Activated CD4-positive, alpha-beta T cell treated with anti-CD3 and anti-CD28 coated beads, Interleukin-2, amount 10 ng/mL, durations not matched to agents 24 days and 14 days (primary cell): ENCODE data around the gene STIM1. TPM values are rescaled to one million over a fixed set of nuclear protein-coding genes. Genes with fewer than 3 reads are reported as not detected.
A peak's percentile ranks its signal among the peaks of the same experiment; 100 is the strongest.

Experiments used
- DNase-seq: peaks from one replicate; pipeline ENCODE4 v3.0.0; 2022
- H3K27ac Mint-ChIP-seq: one replicate; pipeline ENCODE4 v1.8.0; 2022; ENCODE audit warnings: mild to moderate bottlenecking, mixed read lengths
- H3K27me3 Mint-ChIP-seq: one replicate; pipeline ENCODE4 v1.8.0; 2022; ENCODE audit warnings: mixed read lengths
- H3K36me3 Mint-ChIP-seq: one replicate; pipeline ENCODE4 v1.8.0; 2022; ENCODE audit warnings: low read depth, mild to moderate bottlenecking, mixed read lengths
- H3K4me1 Mint-ChIP-seq: one replicate; pipeline ENCODE4 v1.8.0; 2021; ENCODE audit warnings: mixed read lengths
- H3K4me3 Mint-ChIP-seq: one replicate; pipeline ENCODE4 v1.8.0; 2022; ENCODE audit warnings: mild to moderate bottlenecking, moderate library complexity, mixed read lengths
- H3K9me3 Mint-ChIP-seq: one replicate; pipeline ENCODE4 v1.8.0; 2021; ENCODE audit warnings: mixed read lengths
- intact Hi-C: fragments of 100-400 bp; cut with micrococcal nuclease; formaldehyde crosslinking; loops from one replicate; pipeline ENCODE4 v1.15.1; 2023
- total RNA-seq: library from RNA; stranded (reverse); gene quantifications from 2 replicates; pipeline ENCODE4 v1.2.3, GENCODE V29; 2022

The STIM1 gene
- total RNA-seq, 1 donor from 2014 or later, result 63.4 TPM

- intact Hi-C loops, result loop anchor here (1.0 kb wide), 1 partner anchor 9 kb away; no protein-coding TSS in a partner anchor
- H3K27ac Mint-ChIP-seq, result peak overlapping the region; percentile 87
- peak overlapping the region; percentile 55 for H3K4me3 Mint-ChIP-seq
Observed at GRCh38 chr11:3867209-3868091, 12.0 kb downstream of the STIM1 start.

GRCh38 chr11:3873712-3874349, 18.4 kb downstream of the STIM1 start:
- Mint-ChIP-seq H3K4me3 (no peak overlapping the region), H3K27ac (no peak overlapping the region), H3K4me1 (peaks cover 55% of the 10 kb centered on the region), H3K9me3 (no peaks in the 10 kb centered on the region), H3K27me3 (no peaks in the 10 kb centered on the region), H3K36me3 (peaks cover 20% of the 10 kb centered on the region)
- intact Hi-C loops, result no loop called here
- DNase-seq, result no peak

More at GRCh38 chr11:3867209-3868091, 12.0 kb downstream of the STIM1 start:
- peaks cover 67% of the 10 kb centered on the region for H3K4me1 Mint-ChIP-seq
- no peaks in the 10 kb centered on the region for H3K27me3 Mint-ChIP-seq
- peak; percentile 66 for DNase-seq
- peaks cover 23% of the 10 kb centered on the region for H3K36me3 Mint-ChIP-seq
- H3K9me3 Mint-ChIP-seq, result no peaks in the 10 kb centered on the region

GRCh38 chr11:3876613-3877012, 21.1 kb downstream of the STIM1 start:
- Mint-ChIP-seq H3K4me1 (peaks cover 59% of the 10 kb centered on the region), H3K27ac (no peak overlapping the region), H3K27me3 (no peaks in the 10 kb centered on the region), H3K4me3 (no peak overlapping the region), H3K9me3 (no peaks in the 10 kb centered on the region), H3K36me3 (peaks cover 14% of the 10 kb centered on the region)
- no peak for DNase-seq
- intact Hi-C loops, result loop anchor here (1.0 kb wide), 1 partner anchor 9 kb away; no protein-coding TSS in a partner anchor

GRCh38 chr11:3877364-3878257, 22.1 kb downstream of the STIM1 start:
- Mint-ChIP-seq H3K27ac (peak overlapping the region; percentile 34), H3K27me3 (no peaks in the 10 kb centered on the region), H3K9me3 (no peaks in the 10 kb centered on the region), H3K36me3 (peaks cover 13% of the 10 kb centered on the region), H3K4me3 (no peak overlapping the region), H3K4me1 (peaks cover 55% of the 10 kb centered on the region)
- intact Hi-C loops, result no loop called here
- DNase-seq, result no peak

GRCh38 chr11:3878258-3878584, 22.8 kb downstream of the STIM1 start:
- Mint-ChIP-seq H3K27me3 (no peaks in the 10 kb centered on the region), H3K36me3 (peaks cover 10% of the 10 kb centered on the region), H3K9me3 (no peaks in the 10 kb centered on the region), H3K4me1 (peaks cover 58% of the 10 kb centered on the region), H3K4me3 (no peak overlapping the region), H3K27ac (no peak overlapping the region)
- intact Hi-C loops, result no loop called here
- no peak for DNase-seq

- H3K27ac Mint-ChIP-seq, result peak overlapping the region; percentile 46
- intact Hi-C loops, result no loop called here
- DNase-seq, result no peak
- H3K4me1 Mint-ChIP-seq, result peaks cover 57% of the 10 kb centered on the region
- peak overlapping the region; percentile 11 for H3K4me3 Mint-ChIP-seq
- H3K36me3 Mint-ChIP-seq, result peaks cover 6% of the 10 kb centered on the region
- no peaks in the 10 kb centered on the region for H3K9me3 Mint-ChIP-seq
- no peaks in the 10 kb centered on the region for H3K27me3 Mint-ChIP-seq
Observed at GRCh38 chr11:3879216-3879966, 23.9 kb downstream of the STIM1 start.

- Mint-ChIP-seq H3K9me3 (no peaks in the 10 kb centered on the region), H3K27me3 (no peaks in the 10 kb centered on the region), H3K4me1 (peaks cover 53% of the 10 kb centered on the region), H3K4me3 (no peak overlapping the region), H3K27ac (peak overlapping the region; percentile 46), H3K36me3 (peaks cover 6% of the 10 kb centered on the region)
- no peak for DNase-seq
- intact Hi-C loops, result no loop called here
Observed at GRCh38 chr11:3879967-3880542, 24.6 kb downstream of the STIM1 start.

GRCh38 chr11:3880724-3881123, 25.3 kb downstream of the STIM1 start:
- intact Hi-C loops, result no loop called here
- Mint-ChIP-seq H3K4me3 (no peak overlapping the region), H3K27ac (peak overlapping the region; percentile 52), H3K9me3 (no peaks in the 10 kb centered on the region), H3K4me1 (peaks cover 51% of the 10 kb centered on the region), H3K36me3 (peaks cover 6% of the 10 kb centered on the region), H3K27me3 (no peaks in the 10 kb centered on the region)
- DNase-seq, result no peak

- intact Hi-C loops, result no loop called here
- no peaks in the 10 kb centered on the region for H3K27me3 Mint-ChIP-seq
- no peak overlapping the region for H3K4me3 Mint-ChIP-seq
- H3K36me3 Mint-ChIP-seq, result peaks cover 6% of the 10 kb centered on the region
- peaks cover 45% of the 10 kb centered on the region for H3K4me1 Mint-ChIP-seq
- no peaks in the 10 kb centered on the region for H3K9me3 Mint-ChIP-seq
- DNase-seq, result no peak
- H3K27ac Mint-ChIP-seq, result no peak overlapping the region
Observed at GRCh38 chr11:3882655-3883054, 27.2 kb downstream of the STIM1 start.

GRCh38 chr11:3885855-3886254, 30.4 kb downstream of the STIM1 start:
- no peak for DNase-seq
- intact Hi-C loops, result no loop called here
- Mint-ChIP-seq H3K4me3 (no peak overlapping the region), H3K4me1 (peaks cover 31% of the 10 kb centered on the region), H3K27ac (no peak overlapping the region), H3K9me3 (no peaks in the 10 kb centered on the region), H3K36me3 (peaks cover 3% of the 10 kb centered on the region), H3K27me3 (no peaks in the 10 kb centered on the region)

- Mint-ChIP-seq H3K4me3 (no peak overlapping the region), H3K27ac (no peak overlapping the region), H3K4me1 (peaks cover 31% of the 10 kb centered on the region), H3K27me3 (no peaks in the 10 kb centered on the region), H3K36me3 (peaks cover 5% of the 10 kb centered on the region), H3K9me3 (no peaks in the 10 kb centered on the region)
- DNase-seq, result no peak
- intact Hi-C loops, result no loop called here
Observed at GRCh38 chr11:3886985-3887384, 31.5 kb downstream of the STIM1 start.

GRCh38 chr11:3888876-3889275, 33.4 kb downstream of the STIM1 start:
- H3K4me1 Mint-ChIP-seq, result peaks cover 38% of the 10 kb centered on the region

GRCh38 chr11:3890014-3890413, 34.5 kb downstream of the STIM1 start:
- no peak overlapping the region for H3K27ac Mint-ChIP-seq
- H3K9me3 Mint-ChIP-seq, result no peaks in the 10 kb centered on the region
- H3K36me3 Mint-ChIP-seq, result peaks cover 22% of the 10 kb centered on the region
- H3K4me3 Mint-ChIP-seq, result no peak overlapping the region
- DNase-seq, result no peak
- H3K27me3 Mint-ChIP-seq, result no peaks in the 10 kb centered on the region
- H3K4me1 Mint-ChIP-seq, result peaks cover 39% of the 10 kb centered on the region
- intact Hi-C loops, result loop anchor here (5.0 kb wide), 1 partner anchor 42 kb away; no protein-coding TSS in a partner anchor

More at GRCh38 chr11:3888876-3889275, 33.4 kb downstream of the STIM1 start:
- peaks cover 19% of the 10 kb centered on the region for H3K36me3 Mint-ChIP-seq
- H3K27me3 Mint-ChIP-seq, result no peaks in the 10 kb centered on the region
- H3K27ac Mint-ChIP-seq, result peak overlapping the region; percentile 2
- intact Hi-C loops, result no loop called here
- H3K4me3 Mint-ChIP-seq, result no peak overlapping the region
- no peaks in the 10 kb centered on the region for H3K9me3 Mint-ChIP-seq
- no peak for DNase-seq
